Activated CD4-positive, CD25-positive, alpha-beta regulatory T cell treated with anti-CD3 and anti-CD28 coated beads, Interleukin-2, amount 50 U/mL, for 24 hours (primary cell): ENCODE measurements around the gene PLK5.
A peak's percentile ranks its signal among the peaks of the same experiment; 100 is the strongest.
"Not testable (repeated sequence)": the region's sequence is repeated elsewhere in the genome, so short reads cannot be mapped to it uniquely, and the experiment has no call there.

Source experiments
- ATAC-seq, 2 donors: fragments of 150-1000 bp; cut with Tn5 transposase; one replicate each; pipeline ENCODE4 v1.10.0; 2021; ENCODE audit warnings: mild to moderate bottlenecking in 1 of 2, moderate library complexity in 1 of 2

PLK5 gene

GRCh38 chr19:1491849-1492170 lies 32.1 kb upstream of the PLK5 start:
- ATAC-seq = no peak

GRCh38 chr19:1492474-1493006 lies 31.3 kb upstream of the PLK5 start:
- ATAC-seq = no peak

GRCh38 chr19:1494115-1494815 lies 29.6 kb upstream of the PLK5 start:
- ATAC-seq = no peak

- no peak for ATAC-seq
Measured at GRCh38 chr19:1495051-1495798, 28.7 kb upstream of the PLK5 start.

- no peak for ATAC-seq
Measured at GRCh38 chr19:1495799-1496713, 27.8 kb upstream of the PLK5 start.

GRCh38 chr19:1496714-1497577 lies 26.9 kb upstream of the PLK5 start:
- ATAC-seq = no peak

GRCh38 chr19:1497578-1498235 lies 26.2 kb upstream of the PLK5 start:
- ATAC-seq = no peak

GRCh38 chr19:1499231-1499630 lies 24.6 kb upstream of the PLK5 start:
- ATAC-seq = not testable (repeated sequence)

- no peak for ATAC-seq
Measured at GRCh38 chr19:1501200-1501595, 22.7 kb upstream of the PLK5 start.

- no peak for ATAC-seq
Measured at GRCh38 chr19:1502433-1503088, 21.3 kb upstream of the PLK5 start.

GRCh38 chr19:1503089-1503924 lies 20.6 kb upstream of the PLK5 start:
- peak; percentile 22 to 32 for ATAC-seq

GRCh38 chr19:1503925-1504773 lies 19.7 kb upstream of the PLK5 start:
- no peak for ATAC-seq

- no peak for ATAC-seq
Measured at GRCh38 chr19:1505012-1505411, 18.9 kb upstream of the PLK5 start.

GRCh38 chr19:1505991-1506881 lies 17.6 kb upstream of the PLK5 start:
- ATAC-seq = no peak

GRCh38 chr19:1507192-1507660 lies 16.7 kb upstream of the PLK5 start:
- no peak for ATAC-seq

- ATAC-seq = peak; percentile 95 to 96
Measured at GRCh38 chr19:1507763-1508506, 15.9 kb upstream of the PLK5 start.

GRCh38 chr19:1508507-1508856 lies 15.4 kb upstream of the PLK5 start:
- no peak for ATAC-seq
